ENCODE measurements around the gene TXNDC8.

DNA sequence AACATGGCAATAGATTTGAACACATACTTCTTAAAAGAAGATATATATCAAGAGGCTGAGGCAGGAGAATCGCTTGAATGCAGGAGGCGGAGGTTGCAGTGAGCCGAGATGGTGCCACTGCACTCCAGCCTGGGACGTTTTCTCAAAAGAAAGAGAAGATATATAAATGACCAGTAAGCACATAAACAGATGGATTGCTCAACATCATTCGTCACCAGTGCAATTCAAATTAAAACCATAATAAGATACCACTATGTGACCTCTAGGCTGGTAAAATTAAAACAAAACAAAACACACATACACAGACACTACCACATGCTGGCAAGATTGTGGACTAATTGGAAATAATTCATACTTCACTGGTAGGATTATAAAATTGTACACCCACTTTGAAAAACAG lies 76.0 kb downstream of the TXNDC8 start:
- TF ChIP-seq CTCF (IDR thresholded peaks at IDR 0.05; ENCODE audit: low read length) (no peak), EZH2 (IDR thresholded peaks at IDR 0.05; ENCODE audit: borderline replicate concordance, low read length) (no peak)
